SK-N-SH (cell line): ENCODE data around the gene ASPSCR1. TPM values are rescaled to one million over a fixed set of nuclear protein-coding genes. Genes with fewer than 3 reads are reported as not detected.

Source experiments
- CTCF ChIA-PET: fragments of 300-600, 350-600 bp; formaldehyde crosslinking; extraction: SDS; loops from one replicate; lab custom pipeline; 2021; lab: Yijun Ruan, JAX
- POLR2A ChIA-PET: fragments of 350-600 bp; sonication (Branson Sonifier 250); formaldehyde crosslinking; extraction: SDS; loops from one replicate; lab custom pipeline; 2020; ENCODE audit warnings: antibody characterized with exemption, inconsistent platforms; lab: Yijun Ruan, JAX
- DNase-seq: peaks from one replicate; pipeline ENCODE4 v3.0.0; 2012
- H2AFZ ChIP-seq: fragments of 200-600 bp; sonication (generic); 2 replicates; pipeline ENCODE4 v1.8.1; 2016; ENCODE audit warnings: antibody characterized with exemption, mild to moderate bottlenecking, low read depth
- H3F3A ChIP-seq: fragments of 200-600 bp; sonication (generic); replicated peaks from 2 replicates; pipeline ENCODE3; 2016; ENCODE audit warnings: antibody characterized with exemption, mild to moderate bottlenecking; ENCODE audit not compliant: insufficient read depth
- H3K27ac ChIP-seq, 2 experiments: fragments of 200-500 bp in 1 of 2; fragments of 200-600 bp in 1 of 2; sonication (Bioruptor generic) in 1 of 2; sonication (generic), shearing (Covaris generic) in 1 of 2; 2 replicates each; pipeline versions ENCODE4 v1.5.1 to v1.6.1; 2014 to 2016; ENCODE audit warnings: low read depth in 2 of 2, inconsistent platforms in 1 of 2, low read length in 1 of 2, mild to moderate bottlenecking in 1 of 2, mixed read lengths in 1 of 2
- H3K27me3 ChIP-seq: fragments of 200-600 bp; sonication (generic), shearing (Covaris generic); 2 replicates; pipeline ENCODE4 v1.6.1; 2016; ENCODE audit warnings: mixed run types; ENCODE audit not compliant: insufficient read depth
- H3K36me3 ChIP-seq, 2 experiments: fragments of 200-500 bp in 1 of 2; fragments of 200-600 bp in 1 of 2; sonication (Bioruptor generic) in 1 of 2; sonication (generic) in 1 of 2; replicated peaks in 1 of 2; 2 replicates each; pipeline versions ENCODE3 to v1.5.1; 2014 to 2016; ENCODE audit warnings: low read length in 1 of 2, mild to moderate bottlenecking in 1 of 2; ENCODE audit not compliant: insufficient read depth in 2 of 2, control insufficient read depth in 1 of 2
- H3K4me1 ChIP-seq, 2 experiments: fragments of 200-500 bp in 1 of 2; fragments of 200-600 bp in 1 of 2; sonication (Bioruptor generic) in 1 of 2; sonication (generic), shearing (Covaris generic) in 1 of 2; 2 replicates each; pipeline versions ENCODE4 v1.5.1 to v1.6.1; 2014 to 2016; ENCODE audit warnings: low read depth in 1 of 2, low read length in 1 of 2, mixed run types in 1 of 2; ENCODE audit not compliant: insufficient read depth in 2 of 2, control insufficient read depth in 1 of 2
- H3K4me2 ChIP-seq: fragments of 200-600 bp; sonication (generic), shearing (Covaris generic); 2 replicates; pipeline ENCODE4 v1.6.1; 2017; ENCODE audit warnings: mixed run types
- H3K4me3 ChIP-seq, 2 experiments: fragments of 200-500 bp in 1 of 2; fragments of 200-600 bp in 1 of 2; sonication (Bioruptor generic) in 1 of 2; sonication (generic), shearing (Covaris generic) in 1 of 2; 2 replicates each; pipeline versions ENCODE4 v1.5.1 to v1.8.1; 2014 to 2016; ENCODE audit warnings: low read depth in 2 of 2, inconsistent platforms in 1 of 2, low read length in 1 of 2, mild to moderate bottlenecking in 1 of 2, mixed read lengths in 1 of 2, moderate library complexity in 1 of 2
- H3K79me2 ChIP-seq: fragments of 200-600 bp; sonication (generic); 2 replicates; pipeline ENCODE4 v1.8.1; 2017; ENCODE audit warnings: mild to moderate bottlenecking; ENCODE audit not compliant: insufficient read depth
- H3K9ac ChIP-seq: fragments of 200-600 bp; sonication (generic); 2 replicates; pipeline ENCODE4 v1.6.1; 2017; ENCODE audit warnings: mixed run types
- H3K9me2 ChIP-seq: fragments of 200-600 bp; sonication (generic); 2 replicates; pipeline ENCODE4 v1.6.1; 2017; ENCODE audit warnings: mixed run types
- H3K9me3 ChIP-seq: fragments of 200-600 bp; sonication (generic); 2 replicates; pipeline ENCODE4 v1.6.1; 2017; ENCODE audit warnings: mixed run types, mild to moderate bottlenecking, moderate library complexity
- H4K20me1 ChIP-seq: fragments of 200-600 bp; sonication (generic); 2 replicates; pipeline ENCODE4 v1.6.1; 2017; ENCODE audit warnings: mild to moderate bottlenecking, mixed run types; ENCODE audit not compliant: insufficient read depth
- CHD2 ChIP-seq: fragments of 150-350 bp; IDR thresholded peaks from 2 replicates; pipeline ENCODE4 v1.6.1; 2018; ENCODE audit warnings: low read length; ENCODE audit not compliant: partially characterized antibody
- ELF1 ChIP-seq: IDR thresholded peaks from 2 replicates; pipeline ENCODE4 v1.4.0; 2012
- EP300 ChIP-seq, 2 experiments: IDR thresholded peaks; 2 replicates each; pipeline versions ENCODE4 v1.4.0 to v1.6.1; 2012; ENCODE audit warnings: borderline replicate concordance in 1 of 2, low read depth in 1 of 2, low read length in 1 of 2
- EZH2phosphoT487 ChIP-seq: fragments of 200-600 bp; sonication (generic); IDR thresholded peaks from 2 replicates; pipeline ENCODE4 v1.6.1; 2017; ENCODE audit warnings: low read depth, mixed run types, mild to moderate bottlenecking, antibody characterized with exemption, moderate library complexity, borderline replicate concordance
- FOXJ3 ChIP-seq: sonication (generic); formaldehyde crosslinking; IDR thresholded peaks from 2 replicates; pipeline ENCODE4 v1.5.1; 2020; ENCODE audit warnings: mild to moderate bottlenecking, missing genetic modification reagents
- FOXM1 ChIP-seq: IDR thresholded peaks from 2 replicates; pipeline ENCODE4 v1.4.0; 2012; ENCODE audit warnings: low read depth, mild to moderate bottlenecking
- GABPA ChIP-seq: IDR thresholded peaks from 2 replicates; pipeline ENCODE4 v1.4.0; 2012; ENCODE audit warnings: low read depth, mild to moderate bottlenecking
- RCOR1 ChIP-seq: fragments of 150-350 bp; IDR thresholded peaks from 2 replicates; pipeline ENCODE4 v1.6.1; 2017; ENCODE audit warnings: antibody characterized with exemption, low read length
- RFX5 ChIP-seq: IDR thresholded peaks from 2 replicates; pipeline ENCODE4 v1.6.1; 2012; ENCODE audit warnings: mild to moderate bottlenecking, improper control_type of control experiment, low read length
- RXRA ChIP-seq: IDR thresholded peaks from 2 replicates; pipeline ENCODE4 v1.4.0; 2012; ENCODE audit warnings: low read depth, mild to moderate bottlenecking, borderline replicate concordance
- TAF1 ChIP-seq: IDR thresholded peaks from 2 replicates; pipeline ENCODE4 v1.6.1; 2012; ENCODE audit warnings: low read depth, mild to moderate bottlenecking, low read length, moderate library complexity, borderline replicate concordance
- TCF12 ChIP-seq: IDR thresholded peaks from 2 replicates; pipeline ENCODE4 v1.4.0; 2012
- WGBS: methylation state at CpG from one replicate; pipeline ENCODE4 v1.1.6; 2017; ENCODE audit warnings: low lambda C conversion rate; 5-methylcytosine and 5-hydroxymethylcytosine counted together
- polyA plus RNA-seq, 3 experiments: library from polyadenylated mRNA; depleted of rRNA; stranded (reverse); fragments of >200 nt; gene quantifications; 2 replicates each; pipeline ENCODE4 v1.2.3, GENCODE V29; 2012
- TF ChIP-seq, protein P1 (sequence below): fragments of 150-350 bp; IDR thresholded peaks from 2 replicates; pipeline ENCODE4 v1.6.1; 2016; ENCODE audit warnings: mild to moderate bottlenecking, low read depth, low read length
- TF ChIP-seq, protein P2 (sequence below): IDR thresholded peaks from 2 replicates; pipeline ENCODE4; 2012
- TF ChIP-seq, protein P3 (sequence below): fragments of 150-350 bp; IDR thresholded peaks from 2 replicates; pipeline ENCODE4 v1.6.1; 2017; ENCODE audit warnings: antibody characterized with exemption, low read length, low read depth, borderline replicate concordance
- TF ChIP-seq, protein P4 (sequence below): IDR thresholded peaks from 2 replicates; pipeline ENCODE4 v1.6.1; 2012; ENCODE audit warnings: mild to moderate bottlenecking, low read depth, low read length, moderate library complexity
- TF ChIP-seq, protein P5 (sequence below): IDR thresholded peaks from 2 replicates; pipeline ENCODE4 v1.4.0; 2012; ENCODE audit warnings: low read depth, borderline replicate concordance

ASPSCR1 gene
- polyA plus RNA-seq, 1 of the 3 experiments (the other 2 are of a cell fraction) = 36.2 TPM

DNA sequence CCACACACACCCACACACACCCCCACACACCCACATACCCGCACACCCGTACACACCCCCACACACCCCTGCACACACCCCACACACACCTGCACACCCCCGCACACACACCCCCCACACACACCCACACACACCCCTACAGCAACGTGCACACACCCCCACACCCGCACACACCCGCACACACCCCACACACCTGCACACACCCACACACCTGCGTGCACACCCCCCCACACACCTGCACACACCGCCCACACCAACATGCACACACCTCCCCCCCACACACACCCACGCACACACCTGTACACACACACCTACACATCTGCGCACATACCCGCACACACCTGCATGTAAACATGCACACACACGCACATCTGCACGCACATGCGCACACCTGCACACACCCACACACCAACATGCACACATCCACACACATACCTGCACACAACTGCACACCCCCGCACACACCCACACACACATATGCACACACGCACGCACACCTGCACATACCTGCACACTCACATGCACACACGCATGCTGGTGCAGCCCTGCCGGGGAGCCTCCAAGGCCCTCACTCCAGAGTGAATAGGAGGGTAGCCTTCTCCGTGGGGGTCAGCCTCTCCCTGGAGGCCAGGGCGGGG, 7.5 kb downstream of the ASPSCR1 start:
- no peak for DNase-seq
- CTCF ChIA-PET = interaction anchor here (1.4 to 11.6 kb wide), 3 partner anchors 25 to 36 kb away, joined by 11 to 85 read pairs (median 49); partner anchors contain the start of genes CENPX, LRRC45 and NOTUM
- H3K9me2 ChIP-seq = no peaks in the 10 kb centered on the region
- TF ChIP-seq, protein P1, sequence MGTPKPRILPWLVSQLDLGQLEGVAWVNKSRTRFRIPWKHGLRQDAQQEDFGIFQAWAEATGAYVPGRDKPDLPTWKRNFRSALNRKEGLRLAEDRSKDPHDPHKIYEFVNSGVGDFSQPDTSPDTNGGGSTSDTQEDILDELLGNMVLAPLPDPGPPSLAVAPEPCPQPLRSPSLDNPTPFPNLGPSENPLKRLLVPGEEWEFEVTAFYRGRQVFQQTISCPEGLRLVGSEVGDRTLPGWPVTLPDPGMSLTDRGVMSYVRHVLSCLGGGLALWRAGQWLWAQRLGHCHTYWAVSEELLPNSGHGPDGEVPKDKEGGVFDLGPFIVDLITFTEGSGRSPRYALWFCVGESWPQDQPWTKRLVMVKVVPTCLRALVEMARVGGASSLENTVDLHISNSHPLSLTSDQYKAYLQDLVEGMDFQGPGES = no peak
- no peak for TF ChIP-seq FOXJ3 (CRISPR knock-in tag)
- no peak for TF ChIP-seq EP300 (IDR thresholded peaks at IDR 0.05; ENCODE audit: borderline replicate concordance in 1 of 2, low read depth in 1 of 2, low read length in 1 of 2)
- no peak for TF ChIP-seq EZH2phosphoT487
- no peak for TF ChIP-seq TAF1
- TF ChIP-seq, protein P2, sequence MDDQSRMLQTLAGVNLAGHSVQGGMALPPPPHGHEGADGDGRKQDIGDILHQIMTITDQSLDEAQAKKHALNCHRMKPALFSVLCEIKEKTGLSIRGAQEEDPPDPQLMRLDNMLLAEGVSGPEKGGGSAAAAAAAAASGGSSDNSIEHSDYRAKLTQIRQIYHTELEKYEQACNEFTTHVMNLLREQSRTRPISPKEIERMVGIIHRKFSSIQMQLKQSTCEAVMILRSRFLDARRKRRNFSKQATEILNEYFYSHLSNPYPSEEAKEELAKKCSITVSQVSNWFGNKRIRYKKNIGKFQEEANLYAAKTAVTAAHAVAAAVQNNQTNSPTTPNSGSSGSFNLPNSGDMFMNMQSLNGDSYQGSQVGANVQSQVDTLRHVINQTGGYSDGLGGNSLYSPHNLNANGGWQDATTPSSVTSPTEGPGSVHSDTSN = no peak
- TF ChIP-seq, protein P3, sequence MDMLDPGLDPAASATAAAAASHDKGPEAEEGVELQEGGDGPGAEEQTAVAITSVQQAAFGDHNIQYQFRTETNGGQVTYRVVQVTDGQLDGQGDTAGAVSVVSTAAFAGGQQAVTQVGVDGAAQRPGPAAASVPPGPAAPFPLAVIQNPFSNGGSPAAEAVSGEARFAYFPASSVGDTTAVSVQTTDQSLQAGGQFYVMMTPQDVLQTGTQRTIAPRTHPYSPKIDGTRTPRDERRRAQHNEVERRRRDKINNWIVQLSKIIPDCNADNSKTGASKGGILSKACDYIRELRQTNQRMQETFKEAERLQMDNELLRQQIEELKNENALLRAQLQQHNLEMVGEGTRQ = no peak
- TF ChIP-seq GABPA = no peak
- TF ChIP-seq RCOR1 = no peak
- no peak for TF ChIP-seq RXRA
- no peak for TF ChIP-seq FOXM1
- TF ChIP-seq, protein P4, sequence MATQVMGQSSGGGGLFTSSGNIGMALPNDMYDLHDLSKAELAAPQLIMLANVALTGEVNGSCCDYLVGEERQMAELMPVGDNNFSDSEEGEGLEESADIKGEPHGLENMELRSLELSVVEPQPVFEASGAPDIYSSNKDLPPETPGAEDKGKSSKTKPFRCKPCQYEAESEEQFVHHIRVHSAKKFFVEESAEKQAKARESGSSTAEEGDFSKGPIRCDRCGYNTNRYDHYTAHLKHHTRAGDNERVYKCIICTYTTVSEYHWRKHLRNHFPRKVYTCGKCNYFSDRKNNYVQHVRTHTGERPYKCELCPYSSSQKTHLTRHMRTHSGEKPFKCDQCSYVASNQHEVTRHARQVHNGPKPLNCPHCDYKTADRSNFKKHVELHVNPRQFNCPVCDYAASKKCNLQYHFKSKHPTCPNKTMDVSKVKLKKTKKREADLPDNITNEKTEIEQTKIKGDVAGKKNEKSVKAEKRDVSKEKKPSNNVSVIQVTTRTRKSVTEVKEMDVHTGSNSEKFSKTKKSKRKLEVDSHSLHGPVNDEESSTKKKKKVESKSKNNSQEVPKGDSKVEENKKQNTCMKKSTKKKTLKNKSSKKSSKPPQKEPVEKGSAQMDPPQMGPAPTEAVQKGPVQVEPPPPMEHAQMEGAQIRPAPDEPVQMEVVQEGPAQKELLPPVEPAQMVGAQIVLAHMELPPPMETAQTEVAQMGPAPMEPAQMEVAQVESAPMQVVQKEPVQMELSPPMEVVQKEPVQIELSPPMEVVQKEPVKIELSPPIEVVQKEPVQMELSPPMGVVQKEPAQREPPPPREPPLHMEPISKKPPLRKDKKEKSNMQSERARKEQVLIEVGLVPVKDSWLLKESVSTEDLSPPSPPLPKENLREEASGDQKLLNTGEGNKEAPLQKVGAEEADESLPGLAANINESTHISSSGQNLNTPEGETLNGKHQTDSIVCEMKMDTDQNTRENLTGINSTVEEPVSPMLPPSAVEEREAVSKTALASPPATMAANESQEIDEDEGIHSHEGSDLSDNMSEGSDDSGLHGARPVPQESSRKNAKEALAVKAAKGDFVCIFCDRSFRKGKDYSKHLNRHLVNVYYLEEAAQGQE = no peak
- TF ChIP-seq TCF12 = no peak
- TF ChIP-seq, protein P5, sequence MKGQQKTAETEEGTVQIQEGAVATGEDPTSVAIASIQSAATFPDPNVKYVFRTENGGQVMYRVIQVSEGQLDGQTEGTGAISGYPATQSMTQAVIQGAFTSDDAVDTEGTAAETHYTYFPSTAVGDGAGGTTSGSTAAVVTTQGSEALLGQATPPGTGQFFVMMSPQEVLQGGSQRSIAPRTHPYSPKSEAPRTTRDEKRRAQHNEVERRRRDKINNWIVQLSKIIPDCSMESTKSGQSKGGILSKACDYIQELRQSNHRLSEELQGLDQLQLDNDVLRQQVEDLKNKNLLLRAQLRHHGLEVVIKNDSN = no peak
- no peak for TF ChIP-seq CHD2
- no peak for TF ChIP-seq ELF1
- no peak for TF ChIP-seq RFX5
- no peaks in the 10 kb centered on the region for H3K9me3 ChIP-seq
- H3K79me2 ChIP-seq = peaks cover 15% of the 10 kb centered on the region; the same call in 1 of the 2 replicates
- no peak overlapping the region for H3K9ac ChIP-seq
- H3K27me3 ChIP-seq = no peaks in the 10 kb centered on the region
- 95% methylated on average over 21 of the region's 21 CpGs for WGBS
- H3K36me3 ChIP-seq = peaks cover 22 to 25% of the 10 kb centered on the region in 2 experiments
- no peak overlapping the region for H3K4me3 ChIP-seq
- peaks cover 7% of the 10 kb centered on the region for H3F3A ChIP-seq
- no peak overlapping the region for H3K4me2 ChIP-seq
- no peak overlapping the region for H2AFZ ChIP-seq
- H3K27ac ChIP-seq = no peak overlapping the region
- no peaks in the 10 kb centered on the region for H3K4me1 ChIP-seq
- POLR2A ChIA-PET = no interaction called here
- no peaks in the 10 kb centered on the region; the same call in 1 of the 2 replicates for H4K20me1 ChIP-seq
